ENCODE measurements around the gene KCTD10.

DNA sequence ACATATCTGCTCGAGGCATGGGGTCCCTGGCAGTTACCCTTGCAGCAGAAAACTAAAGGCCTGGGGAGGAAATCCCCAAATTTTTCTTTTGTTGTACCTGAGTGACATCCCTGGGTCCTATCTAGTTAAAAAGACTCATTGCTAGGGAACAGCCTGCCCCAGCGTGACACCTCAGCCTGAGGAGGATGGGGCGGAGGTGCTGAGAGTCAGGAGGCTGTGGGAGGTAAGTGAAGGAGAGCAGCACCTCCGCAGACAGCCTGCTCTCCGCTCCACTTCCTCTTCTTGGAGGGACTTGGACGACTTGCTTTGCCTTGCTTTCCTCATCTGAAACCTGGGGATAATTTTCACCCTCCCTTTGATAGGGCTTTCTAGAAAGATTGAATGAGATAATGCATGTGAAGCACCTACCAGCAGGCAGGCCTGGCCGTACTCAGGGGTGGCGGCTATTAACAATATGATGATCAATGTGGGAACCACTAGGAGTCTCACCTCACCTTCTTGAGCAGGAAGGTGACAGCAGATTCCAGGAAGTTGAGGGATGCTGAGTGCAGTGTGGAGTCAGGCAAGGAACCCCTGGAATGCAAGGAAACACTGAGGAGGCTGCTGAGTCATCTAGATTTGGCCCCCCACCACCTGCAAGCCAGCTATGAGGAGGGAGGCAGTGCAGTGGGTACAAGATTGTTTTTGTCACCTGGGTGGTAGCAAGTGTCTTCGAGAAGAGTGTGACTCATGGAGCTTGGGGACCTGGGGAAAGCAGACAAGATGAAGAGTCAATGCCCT is 23.5 kb upstream of the KCTD10 start:
- TF ChIP-seq, protein P1, sequence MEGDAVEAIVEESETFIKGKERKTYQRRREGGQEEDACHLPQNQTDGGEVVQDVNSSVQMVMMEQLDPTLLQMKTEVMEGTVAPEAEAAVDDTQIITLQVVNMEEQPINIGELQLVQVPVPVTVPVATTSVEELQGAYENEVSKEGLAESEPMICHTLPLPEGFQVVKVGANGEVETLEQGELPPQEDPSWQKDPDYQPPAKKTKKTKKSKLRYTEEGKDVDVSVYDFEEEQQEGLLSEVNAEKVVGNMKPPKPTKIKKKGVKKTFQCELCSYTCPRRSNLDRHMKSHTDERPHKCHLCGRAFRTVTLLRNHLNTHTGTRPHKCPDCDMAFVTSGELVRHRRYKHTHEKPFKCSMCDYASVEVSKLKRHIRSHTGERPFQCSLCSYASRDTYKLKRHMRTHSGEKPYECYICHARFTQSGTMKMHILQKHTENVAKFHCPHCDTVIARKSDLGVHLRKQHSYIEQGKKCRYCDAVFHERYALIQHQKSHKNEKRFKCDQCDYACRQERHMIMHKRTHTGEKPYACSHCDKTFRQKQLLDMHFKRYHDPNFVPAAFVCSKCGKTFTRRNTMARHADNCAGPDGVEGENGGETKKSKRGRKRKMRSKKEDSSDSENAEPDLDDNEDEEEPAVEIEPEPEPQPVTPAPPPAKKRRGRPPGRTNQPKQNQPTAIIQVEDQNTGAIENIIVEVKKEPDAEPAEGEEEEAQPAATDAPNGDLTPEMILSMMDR (IDR thresholded peaks at IDR 0.05; ENCODE audit: low read length) = no peak
- TF ChIP-seq EZH2 (IDR thresholded peaks at IDR 0.05; ENCODE audit: borderline replicate concordance, low read length) = no peak

All from OCI-LY1 (cell line).